Adipose tissue (tissue), 3 donors: ENCODE results near the gene DCD. TPM values are rescaled to one million over a fixed set of nuclear protein-coding genes. Genes with fewer than 3 reads are reported as not detected.

Source experiments
- H3K27ac ChIP-seq: one replicate; pipeline ENCODE4 v1.5.1; 2013; ENCODE audit warnings: low read depth, low read length
- WGBS, 3 donors: extraction: QIAGEN DNeasy Blood & Tissue Kit; methylation state at CpG; one replicate each; pipeline ENCODE4 v1.1.7; 2013; 5-methylcytosine and 5-hydroxymethylcytosine counted together
- polyA plus RNA-seq, 3 donors: library from polyadenylated mRNA; stranded (reverse); fragments of 200-250 nt; gene quantifications; one replicate each; pipeline ENCODE4 v1.2.3, GENCODE V29; 2013
- donor health status: healthy with polysubstance abuse.
- donor health status: Bipolar disorder and iron deficiency.
- donor health status: healthy.

The DCD gene
- polyA plus RNA-seq, 3 donors: not detected

DNA sequence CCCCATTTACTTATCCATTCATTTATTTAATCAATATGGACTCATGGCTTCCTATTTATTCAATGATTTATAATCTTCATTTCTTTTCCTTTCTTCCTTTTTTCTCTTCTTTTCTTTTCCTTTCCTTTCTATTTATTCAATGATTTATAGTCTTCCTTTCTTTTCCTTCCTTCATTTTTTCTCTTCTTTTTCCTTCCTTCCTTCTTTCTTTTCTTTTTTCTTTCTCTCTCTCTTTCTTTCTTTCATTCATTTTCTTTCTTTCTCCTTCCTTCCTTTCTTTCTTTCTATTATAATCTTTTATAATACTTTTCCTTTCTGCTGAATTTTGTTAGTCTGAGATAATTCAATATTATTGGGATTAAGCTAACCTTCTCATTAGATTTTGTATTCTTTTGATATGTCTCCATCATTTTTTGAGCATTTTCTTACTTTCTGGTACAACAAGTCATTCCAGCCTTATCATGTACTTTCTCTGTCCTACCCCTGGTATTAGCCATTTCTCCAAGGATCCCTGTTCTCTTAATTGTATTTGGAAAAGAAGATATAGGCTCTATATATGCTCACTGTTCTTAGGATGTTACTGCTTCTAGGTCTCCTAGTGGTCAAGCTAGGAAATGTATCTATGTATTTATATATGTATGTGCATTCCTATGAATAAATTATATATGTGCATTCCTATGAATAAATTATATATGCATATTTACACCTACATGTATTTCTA, 25.5 kb downstream of the DCD start:
- H3K27ac ChIP-seq: no peak overlapping the region

DNA sequence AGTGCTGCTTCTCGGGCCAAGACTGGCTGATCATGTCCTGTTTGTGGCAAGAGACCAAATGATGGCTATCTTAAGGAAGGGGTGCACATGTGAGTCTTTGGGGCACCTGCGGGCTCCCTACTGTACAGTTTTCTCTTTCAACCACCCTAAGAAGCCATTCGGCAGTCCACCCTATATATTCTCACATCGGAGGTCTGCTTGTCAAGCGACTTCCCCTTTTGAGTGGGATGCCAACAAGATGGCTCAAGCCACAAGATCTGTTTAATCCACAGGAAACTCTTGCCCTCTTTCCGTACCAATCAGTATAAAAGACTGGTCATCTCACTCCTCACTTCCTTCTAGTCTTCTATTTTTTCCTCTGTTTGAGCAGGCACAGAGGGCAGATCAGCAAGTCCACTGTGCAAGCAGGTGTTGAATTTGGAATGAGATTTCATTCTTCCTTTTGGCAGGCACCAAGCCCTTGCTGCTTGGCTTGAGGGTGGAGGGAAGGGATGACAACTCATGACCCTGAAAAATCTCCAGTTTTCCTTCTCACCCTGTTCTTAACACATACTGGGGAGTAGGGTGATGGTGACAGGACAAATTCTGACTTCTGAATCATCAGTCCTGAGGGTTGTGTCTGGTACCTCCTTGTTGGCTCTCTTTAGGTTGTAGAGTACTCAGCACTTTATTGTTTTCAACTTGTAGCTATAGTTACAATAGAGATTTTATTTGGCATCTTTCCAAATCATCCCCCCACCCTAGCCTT, 31.1 kb downstream of the DCD start:
- no peak overlapping the region for H3K27ac ChIP-seq
- 40 to 67% (median 48%) methylated on average over 6 of the region's 6 CpGs for WGBS, 3 donors

DNA sequence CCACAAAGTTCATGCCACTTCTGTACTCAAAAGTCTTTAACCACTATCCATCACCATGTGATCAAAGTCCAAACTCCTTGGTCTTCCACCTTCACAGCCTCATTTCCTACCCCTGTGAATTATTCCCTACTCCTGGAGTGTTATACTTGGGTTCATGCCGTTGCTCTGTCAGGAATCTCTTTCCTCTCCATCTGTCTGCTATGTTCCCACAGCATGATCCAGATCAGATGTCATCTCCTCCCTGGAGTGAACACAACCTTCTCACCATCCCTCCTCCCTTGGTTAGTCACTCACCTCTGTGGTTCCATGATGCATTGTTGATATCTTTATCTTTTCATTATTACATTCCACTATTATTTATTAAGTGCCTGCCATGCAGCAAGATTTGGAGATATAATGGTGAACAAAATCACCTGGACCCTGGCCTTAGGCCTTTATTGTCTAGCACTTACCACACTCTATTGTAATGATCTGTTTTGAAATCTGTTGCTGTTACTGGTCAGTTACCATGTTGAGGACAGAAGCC, 35.9 kb downstream of the DCD start:
- no peak overlapping the region for H3K27ac ChIP-seq
- WGBS, 3 donors: 37 to 69% (median 69%) methylated on average over 1 of the region's 1 CpG

DNA sequence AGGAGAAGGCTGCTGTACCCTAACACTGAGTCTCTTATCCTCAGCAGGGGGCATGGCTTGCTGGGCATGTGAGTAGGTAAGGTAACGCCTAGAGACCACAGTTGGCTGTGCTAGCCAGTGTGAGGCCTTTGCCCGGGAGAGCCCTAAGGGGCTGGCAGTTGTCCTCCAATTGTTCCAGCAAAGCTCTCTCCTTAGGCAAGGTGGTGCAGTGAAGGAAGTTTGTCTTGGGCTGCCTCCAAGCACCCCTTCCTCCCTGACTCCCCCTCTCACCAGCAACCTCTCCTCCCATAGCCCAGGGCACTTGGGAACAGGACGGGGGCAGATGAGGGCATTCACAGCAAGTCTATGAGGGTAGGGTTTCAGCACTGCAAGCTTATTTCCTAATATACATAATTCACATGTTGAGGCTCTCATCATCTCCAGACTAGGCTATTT, 36.4 kb downstream of the DCD start:
- H3K27ac ChIP-seq: no peak overlapping the region
- WGBS, 3 donors: 76 to 83% (median 77%) methylated on average over 3 of the region's 3 CpGs

DNA sequence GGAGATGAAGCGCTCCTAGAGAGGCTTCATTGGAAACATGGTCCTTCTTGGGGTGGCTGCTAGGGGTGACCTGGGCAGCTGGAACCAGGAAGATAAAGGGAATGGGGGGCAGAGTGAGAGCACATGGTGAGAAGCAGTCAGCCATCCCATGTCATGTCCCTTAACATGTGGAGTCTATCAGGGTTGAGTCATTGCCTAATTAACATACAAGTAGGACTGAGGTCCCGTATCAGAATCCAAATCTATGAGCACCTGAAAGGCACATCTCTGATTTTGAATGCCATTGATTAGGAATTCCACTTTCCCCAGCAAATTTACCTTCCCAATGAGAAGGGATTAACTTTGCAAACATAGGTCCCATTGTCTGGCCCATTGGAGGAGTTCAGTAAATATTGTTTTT, 39.4 kb downstream of the DCD start:
- H3K27ac ChIP-seq: no peak overlapping the region
- 50 to 83% (median 73%) methylated on average over 2 of the region's 2 CpGs for WGBS, 3 donors

DNA sequence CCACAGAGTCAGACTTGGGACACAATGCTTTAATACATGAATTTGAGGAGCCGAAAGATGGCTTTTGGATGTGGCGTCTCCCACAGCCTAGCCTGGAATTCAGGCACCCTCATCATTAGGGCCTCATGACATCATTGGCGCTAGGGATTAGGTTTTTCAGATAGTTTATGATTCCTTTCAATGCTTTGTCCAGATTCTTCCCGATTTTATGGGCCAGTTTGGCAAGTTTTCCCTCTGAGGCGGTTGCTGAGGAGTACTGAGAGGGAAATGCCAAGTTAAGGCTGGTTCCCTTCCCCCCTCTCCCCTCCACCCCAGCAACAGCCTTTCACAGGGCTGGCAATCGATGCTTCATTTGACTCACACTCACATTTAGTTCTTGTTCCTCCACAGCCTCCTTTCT, 40.0 kb downstream of the DCD start:
- 62 to 76% (median 67%) methylated on average over 6 of the region's 6 CpGs for WGBS, 3 donors
- no peak overlapping the region for H3K27ac ChIP-seq

DNA sequence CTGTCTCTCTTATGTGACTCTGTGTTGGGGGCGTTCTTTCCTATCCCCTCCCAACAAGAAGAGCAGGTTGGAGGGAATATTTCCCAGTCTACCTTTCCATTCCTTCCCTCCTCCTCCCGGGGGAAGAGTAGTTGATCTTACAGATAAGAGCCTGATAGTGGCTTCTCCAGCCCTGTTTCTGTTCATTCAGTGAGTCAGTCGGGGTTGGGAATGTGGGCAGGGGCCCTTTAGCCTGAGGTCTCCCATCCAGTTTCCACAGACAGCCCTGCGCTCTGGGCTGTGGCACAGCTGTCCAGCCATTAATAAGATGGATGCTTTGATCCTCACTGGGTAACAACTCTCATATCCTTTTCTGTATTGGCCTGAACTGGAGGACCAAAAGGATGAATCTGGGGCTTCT, 41.6 kb downstream of the DCD start:
- WGBS, 3 donors: 42 to 58% (median 51%) methylated on average over 3 to 4 of the region's 4 CpGs
- no peak overlapping the region for H3K27ac ChIP-seq

DNA sequence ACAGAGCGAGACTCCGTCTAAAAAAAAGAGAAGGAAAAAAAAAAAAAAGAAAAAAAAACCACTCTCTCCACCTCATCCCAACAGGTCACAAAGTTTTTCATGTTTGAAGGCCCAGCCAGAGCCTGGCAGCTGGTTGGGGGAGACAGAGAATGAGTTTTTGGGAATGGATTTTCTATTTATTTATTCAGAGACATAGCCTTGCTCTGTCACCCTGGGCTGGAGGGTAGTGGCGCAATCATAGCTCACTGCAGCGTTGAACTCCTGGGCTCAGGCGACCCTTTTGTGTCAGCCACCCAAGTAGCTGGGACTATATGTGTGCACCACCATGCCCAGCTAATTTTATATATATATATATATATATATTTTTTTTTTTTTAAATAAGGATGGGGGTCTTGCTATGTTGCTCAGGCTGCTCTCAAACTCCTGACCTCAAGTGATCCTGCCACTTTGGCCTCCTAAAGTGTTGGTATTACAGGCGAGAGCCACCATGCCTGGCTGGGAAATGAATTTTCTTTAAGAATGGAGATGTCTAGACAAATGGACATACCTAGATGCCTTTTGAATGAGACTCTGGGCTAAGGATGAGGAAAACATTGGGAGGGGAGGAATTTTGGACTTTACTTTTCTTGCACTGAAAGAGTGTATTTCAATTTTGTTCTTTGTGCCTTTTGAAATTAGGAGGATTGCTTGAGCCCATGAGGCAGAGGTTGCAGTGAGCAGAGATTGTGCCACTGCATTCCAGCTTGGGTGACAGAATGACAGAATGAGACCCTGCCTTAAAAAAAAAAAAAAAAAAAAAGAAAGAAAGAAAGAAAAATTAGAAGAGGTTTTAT, 42.8 kb downstream of the DCD start:
- no peak overlapping the region for H3K27ac ChIP-seq
- 83 to 87% (median 87%) methylated on average over 6 of the region's 6 CpGs for WGBS, 3 donors

DNA sequence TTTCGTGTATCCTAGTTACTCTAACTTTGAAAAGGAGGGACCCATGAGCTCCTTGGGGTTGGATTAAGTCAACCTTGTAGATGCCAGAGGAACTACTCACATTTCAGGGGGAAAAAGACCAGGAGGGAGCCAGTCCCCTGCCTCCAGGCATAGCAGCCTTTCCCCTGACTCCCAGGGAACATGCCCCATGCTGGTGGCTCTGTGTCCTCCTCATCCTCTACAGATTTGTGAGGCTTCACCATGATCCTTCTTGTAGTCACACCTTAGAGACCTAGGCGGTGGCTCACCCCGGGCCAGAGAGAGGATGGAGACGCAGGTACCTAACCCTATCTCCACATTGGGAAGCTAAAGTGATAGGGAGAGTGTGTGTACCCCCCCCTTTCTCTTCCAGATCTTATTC, 43.7 kb downstream of the DCD start:
- 83 to 94% (median 89%) methylated on average over 4 of the region's 4 CpGs for WGBS, 3 donors

DNA sequence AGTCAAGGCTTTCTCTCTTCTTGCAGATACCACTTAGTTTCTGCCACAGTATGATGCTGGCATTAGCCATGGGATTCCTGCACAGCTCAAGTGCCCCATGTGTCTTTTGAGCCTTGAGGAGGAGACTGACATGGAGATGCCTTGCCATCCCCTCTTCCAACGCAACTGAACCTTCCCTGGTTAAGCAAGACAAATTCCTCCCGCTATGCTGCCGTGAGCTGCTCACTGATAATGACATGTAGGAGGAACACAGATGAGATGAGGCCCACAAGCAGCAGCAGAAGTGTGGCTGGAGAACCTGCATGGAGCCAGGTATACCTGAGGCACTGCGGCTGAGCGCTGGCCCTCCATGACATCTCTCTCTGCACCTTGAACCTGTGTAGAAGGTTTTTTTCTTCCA, 44.3 kb downstream of the DCD start:
- 83 to 89% (median 84%) methylated on average over 5 of the region's 5 CpGs for WGBS, 3 donors
- H3K27ac ChIP-seq: no peak overlapping the region

More for the DNA sequence above, 43.7 kb downstream of the DCD start:
- H3K27ac ChIP-seq: no peak overlapping the region

DNA sequence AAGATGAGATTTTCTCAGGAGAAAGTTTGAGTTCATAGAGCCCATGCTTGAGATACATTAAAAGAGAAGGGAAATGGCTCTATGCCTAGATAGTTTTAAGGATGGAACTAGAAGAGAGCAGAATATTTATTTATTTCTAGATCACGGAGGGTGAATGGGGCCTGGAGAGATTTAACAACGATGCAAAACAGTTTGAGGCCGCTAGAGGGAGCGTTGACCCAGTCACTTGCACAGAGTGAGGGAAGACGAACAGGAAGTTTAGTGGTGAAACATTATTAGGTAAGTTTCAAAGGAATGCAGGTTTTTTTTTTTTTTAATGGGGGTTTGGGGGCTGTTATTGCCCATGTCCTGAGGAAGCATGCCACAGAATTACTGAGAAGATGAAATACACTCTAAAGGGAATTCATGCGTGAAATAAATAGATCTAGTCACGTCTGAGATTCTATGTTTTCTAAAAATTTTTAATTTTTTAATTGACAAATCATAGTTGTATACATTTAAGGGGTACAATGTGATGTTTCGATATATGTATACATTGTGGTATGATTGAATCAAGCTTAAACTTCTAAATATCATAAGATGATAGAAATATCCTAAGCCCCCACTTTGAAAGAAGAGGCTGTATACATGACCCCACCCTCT, 44.9 kb downstream of the DCD start:
- WGBS, 3 donors: 18 to 24% (median 23%) methylated on average over 8 of the region's 8 CpGs
- H3K27ac ChIP-seq: no peak overlapping the region

DNA sequence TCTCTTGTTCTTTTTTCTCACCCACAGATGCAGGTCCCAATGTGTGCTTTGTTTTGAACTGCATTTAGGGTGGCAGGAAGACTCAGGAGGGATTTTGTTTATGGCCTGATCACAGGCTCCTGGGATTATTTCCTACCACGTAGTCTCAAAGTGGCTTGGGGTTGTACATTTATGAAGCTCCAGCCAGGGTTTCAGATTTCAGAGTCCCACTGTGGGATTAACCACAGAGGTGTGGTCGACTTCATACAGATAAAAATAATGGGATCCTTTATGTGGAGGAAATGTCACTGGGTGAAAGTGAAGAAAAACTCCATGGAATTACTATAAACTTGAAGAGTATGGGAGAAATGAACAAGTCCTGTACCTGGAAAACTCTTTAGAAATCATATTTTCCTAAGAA, 45.5 kb downstream of the DCD start:
- H3K27ac ChIP-seq: no peak overlapping the region
- 45 to 54% (median 50%) methylated on average over 2 of the region's 2 CpGs for WGBS, 3 donors

DNA sequence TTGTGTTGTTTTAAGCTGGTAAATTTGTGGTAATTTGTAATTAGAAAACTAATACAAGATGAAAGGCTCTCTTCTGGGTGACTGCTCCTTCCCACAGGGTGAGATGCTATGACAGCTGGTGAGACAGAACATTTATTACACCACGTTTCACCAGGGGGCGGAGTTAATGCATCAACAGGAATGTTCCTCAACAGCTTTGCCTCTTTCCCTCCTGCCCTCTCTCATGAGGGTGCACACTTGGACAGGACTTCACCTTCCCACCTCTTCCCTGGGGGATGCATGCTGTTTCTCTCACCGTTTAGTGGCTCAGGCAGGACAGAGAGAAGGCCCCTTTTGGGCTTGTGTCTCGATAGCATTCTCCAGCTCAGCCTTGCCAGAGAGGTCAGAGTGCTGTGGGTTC, 46.3 kb downstream of the DCD start:
- WGBS, 3 donors: 51 to 57% (median 53%) methylated on average over 4 of the region's 4 CpGs
- H3K27ac ChIP-seq: no peak overlapping the region

DNA sequence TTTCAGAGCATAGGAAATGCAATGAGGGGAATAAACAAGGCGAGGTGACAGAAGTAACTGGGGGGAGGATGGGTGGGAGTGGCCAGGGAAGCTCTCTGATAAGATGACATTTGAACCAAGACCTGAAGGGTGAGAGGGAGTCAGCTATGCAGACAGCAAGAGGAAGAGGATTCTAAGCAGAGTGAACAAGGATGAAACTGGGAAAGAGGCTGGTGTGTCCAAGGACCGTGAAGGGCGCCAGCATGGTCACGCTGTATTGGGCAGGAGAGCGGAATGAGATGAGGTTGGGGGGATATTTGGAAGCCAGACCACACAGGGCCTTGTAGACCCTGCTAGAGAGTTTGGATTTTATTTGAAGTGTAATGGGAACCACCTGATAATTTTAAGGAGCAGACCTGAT, 49.2 kb downstream of the DCD start:
- WGBS, 3 donors: 79 to 87% (median 87%) methylated on average over 5 of the region's 5 CpGs
- no peak overlapping the region for H3K27ac ChIP-seq

DNA sequence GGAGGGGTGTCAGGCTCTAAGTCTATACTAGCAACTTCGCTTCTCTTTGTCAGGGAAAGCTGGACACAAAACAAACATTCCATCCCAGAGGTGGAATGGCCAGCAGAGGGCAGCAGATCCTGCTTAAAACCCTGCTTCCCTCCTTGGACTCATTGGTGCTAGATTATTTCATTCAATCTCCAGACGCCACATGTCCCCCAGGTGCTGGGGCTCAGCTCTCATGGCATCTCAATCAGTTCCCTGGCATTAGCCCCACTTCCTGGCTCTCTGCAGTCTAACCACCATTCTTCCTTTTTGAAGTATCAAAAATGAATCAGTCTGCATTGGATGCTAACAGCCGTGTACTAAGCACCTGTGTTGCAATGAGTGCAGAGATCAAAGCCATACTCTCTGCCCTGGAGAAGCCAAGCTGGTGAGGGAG, 51.6 kb downstream of the DCD start:
- 11 to 29% (median 24%) methylated on average over 3 of the region's 3 CpGs for WGBS, 3 donors

DNA sequence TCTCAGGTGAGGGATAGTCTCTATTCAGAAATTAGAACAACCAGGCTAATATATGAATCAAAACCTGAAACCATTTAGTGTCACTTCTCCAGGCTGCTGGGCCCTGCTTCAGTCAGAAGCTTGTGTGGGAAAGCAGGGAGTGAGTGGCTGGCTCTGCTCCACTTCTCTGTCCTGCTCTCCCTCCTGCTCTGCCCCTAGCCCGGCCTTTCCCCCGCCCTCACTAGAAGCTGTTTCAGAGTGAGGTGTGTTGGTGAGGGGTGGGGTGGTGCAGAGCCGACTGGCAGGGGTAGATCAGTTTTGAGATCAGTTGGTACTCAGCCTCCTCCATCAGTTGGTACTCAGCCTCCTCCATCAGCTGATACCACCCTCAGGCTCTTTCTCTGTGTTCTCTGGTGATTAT, 52.7 kb downstream of the DCD start:
- WGBS, 3 donors: 82 to 92% (median 82%) methylated on average over 3 of the region's 3 CpGs

More for the DNA sequence above, 51.6 kb downstream of the DCD start:
- H3K27ac ChIP-seq: no peak overlapping the region

More for the DNA sequence above, 52.7 kb downstream of the DCD start:
- H3K27ac ChIP-seq: no peak overlapping the region
